Smooth muscle cell (in vitro differentiated cells): ENCODE data around the gene ZNF609. TPM values are rescaled to one million over a fixed set of nuclear protein-coding genes. Genes with fewer than 3 reads are reported as not detected.
A peak's percentile ranks its signal among the peaks of the same experiment; 100 is the strongest.

ENCODE experiments used
- DNase-seq: peaks from one replicate; lab custom pipeline; 2025; ENCODE audit not compliant: unreplicated experiment; lab: John Stamatoyannopoulos, UW
- H2AFZ ChIP-seq: fragments of 200-600 bp; sonication (generic); 2 replicates; pipeline ENCODE4 v1.6.0; 2016; ENCODE audit warnings: antibody characterized with exemption, low read depth, mild to moderate bottlenecking
- H3F3A ChIP-seq: fragments of 200-600 bp; sonication (generic); 2 replicates; pipeline ENCODE4 v1.6.0; 2017; ENCODE audit warnings: antibody characterized with exemption, low read depth
- H3K27ac ChIP-seq: fragments of 200-600 bp; sonication (generic); 2 replicates; pipeline ENCODE4 v1.5.1; 2016; ENCODE audit warnings: low read depth, mild to moderate bottlenecking
- H3K27me3 ChIP-seq: fragments of 200-600 bp; sonication (generic); 2 replicates; pipeline ENCODE4 v1.6.1; 2016; ENCODE audit warnings: low read depth, mild to moderate bottlenecking
- H3K36me3 ChIP-seq: fragments of 200-600 bp; sonication (generic); 2 replicates; pipeline ENCODE4 v1.5.1; 2016; ENCODE audit warnings: low read depth
- H3K4me1 ChIP-seq: fragments of 200-600 bp; sonication (generic); 2 replicates; pipeline ENCODE4 v1.5.1; 2016; ENCODE audit warnings: low read depth
- H3K4me2 ChIP-seq: fragments of 200-600 bp; sonication (generic); 2 replicates; pipeline ENCODE4 v1.6.0; 2016; ENCODE audit warnings: mild to moderate bottlenecking
- H3K4me3 ChIP-seq: fragments of 200-600 bp; sonication (generic); 2 replicates; pipeline ENCODE4 v1.5.1; 2016; ENCODE audit warnings: mild to moderate bottlenecking
- H3K79me2 ChIP-seq: fragments of 200-600 bp; sonication (generic); 2 replicates; pipeline ENCODE4 v1.6.0; 2016; ENCODE audit warnings: low read depth, mild to moderate bottlenecking
- H3K9ac ChIP-seq: fragments of 200-600 bp; sonication (generic); 2 replicates; pipeline ENCODE4 v1.6.0; 2016; ENCODE audit warnings: low read depth
- H3K9me3 ChIP-seq: fragments of 200-600 bp; sonication (generic); replicated peaks from 2 replicates; pipeline ENCODE4 v1.5.1; 2016; ENCODE audit warnings: low read depth
- H4K20me1 ChIP-seq: fragments of 200-600 bp; sonication (generic); 2 replicates; pipeline ENCODE4 v1.6.0; 2016; ENCODE audit warnings: low read depth
- WGBS: methylation state at CpG from one replicate; pipeline ENCODE4 v1.1.7; 2016; ENCODE audit warnings: low lambda C conversion rate; 5-methylcytosine and 5-hydroxymethylcytosine counted together
- polyA plus RNA-seq: library from polyadenylated mRNA; unstranded; fragments of >200 nt; fragmentation: Nextera tagmentation; extraction: Ambion mirVana; gene quantifications from 2 replicates; pipeline ENCODE4 v1.2.1, GENCODE V29; 2016
- total RNA-seq: library from RNA; depleted of rRNA; stranded (reverse); fragments of >200 nt; gene quantifications from 2 replicates; pipeline ENCODE4 v1.2.3, GENCODE V29; 2014
- TF ChIP-seq, protein P1 (sequence below): fragments of 200-600 bp; sonication (generic); IDR thresholded peaks from 2 replicates; pipeline ENCODE4 v1.5.1; 2017; ENCODE audit warnings: borderline replicate concordance, mild to moderate bottlenecking, antibody characterized with exemption; ENCODE audit not compliant: insufficient read depth, poor library complexity, severe bottlenecking

The ZNF609 gene
- total and polyA plus RNA-seq, 2 experiments from 2014 or later = 9.9 to 15.6 TPM

DNA sequence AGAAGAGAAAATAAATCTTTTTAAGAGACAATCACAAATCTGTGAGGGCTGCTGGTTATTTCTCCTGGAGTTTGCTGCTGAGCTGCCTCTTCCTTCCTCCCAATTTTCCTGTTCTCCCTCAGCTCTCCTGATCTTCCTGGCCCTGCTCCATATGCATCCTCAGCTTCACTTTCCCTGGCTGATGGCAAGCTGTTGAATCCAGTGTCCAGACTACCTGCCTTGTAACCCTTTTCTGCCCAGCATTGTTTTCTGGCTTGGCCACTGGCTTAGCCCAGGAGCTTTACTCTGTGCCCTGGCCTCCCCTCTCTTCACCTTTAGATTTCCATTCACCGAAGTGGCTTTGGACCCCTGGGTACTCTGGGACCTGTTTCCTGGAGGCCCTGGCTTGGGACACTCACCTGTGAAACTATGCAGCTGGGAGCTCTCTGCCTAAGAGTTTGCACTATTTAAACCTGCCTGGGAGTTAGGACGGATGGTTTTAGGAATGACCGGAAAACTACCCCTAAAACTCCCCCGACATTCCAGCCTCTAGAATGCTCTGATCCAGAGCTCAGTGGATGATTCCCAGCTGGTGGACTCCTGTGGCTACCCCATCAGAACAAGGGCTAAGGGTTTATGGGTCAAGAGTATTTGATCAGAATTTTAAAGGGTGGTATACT, 225.0 kb downstream of the ZNF609 start:
- no peak overlapping the region for H3K4me3 ChIP-seq
- WGBS = 86% methylated on average over 4 of the region's 4 CpGs
- H3K4me2 ChIP-seq = no peak overlapping the region
- peaks cover 31% of the 10 kb centered on the region for H4K20me1 ChIP-seq
- H3K4me1 ChIP-seq = no peaks in the 10 kb centered on the region
- H2AFZ ChIP-seq = no peak overlapping the region
- no peak overlapping the region for H3K27ac ChIP-seq
- H3K36me3 ChIP-seq = peaks cover 6% of the 10 kb centered on the region
- no peak overlapping the region for H3K9ac ChIP-seq
- H3F3A ChIP-seq = peaks cover 25% of the 10 kb centered on the region
- no peaks in the 10 kb centered on the region for H3K79me2 ChIP-seq
- TF ChIP-seq, protein P1, sequence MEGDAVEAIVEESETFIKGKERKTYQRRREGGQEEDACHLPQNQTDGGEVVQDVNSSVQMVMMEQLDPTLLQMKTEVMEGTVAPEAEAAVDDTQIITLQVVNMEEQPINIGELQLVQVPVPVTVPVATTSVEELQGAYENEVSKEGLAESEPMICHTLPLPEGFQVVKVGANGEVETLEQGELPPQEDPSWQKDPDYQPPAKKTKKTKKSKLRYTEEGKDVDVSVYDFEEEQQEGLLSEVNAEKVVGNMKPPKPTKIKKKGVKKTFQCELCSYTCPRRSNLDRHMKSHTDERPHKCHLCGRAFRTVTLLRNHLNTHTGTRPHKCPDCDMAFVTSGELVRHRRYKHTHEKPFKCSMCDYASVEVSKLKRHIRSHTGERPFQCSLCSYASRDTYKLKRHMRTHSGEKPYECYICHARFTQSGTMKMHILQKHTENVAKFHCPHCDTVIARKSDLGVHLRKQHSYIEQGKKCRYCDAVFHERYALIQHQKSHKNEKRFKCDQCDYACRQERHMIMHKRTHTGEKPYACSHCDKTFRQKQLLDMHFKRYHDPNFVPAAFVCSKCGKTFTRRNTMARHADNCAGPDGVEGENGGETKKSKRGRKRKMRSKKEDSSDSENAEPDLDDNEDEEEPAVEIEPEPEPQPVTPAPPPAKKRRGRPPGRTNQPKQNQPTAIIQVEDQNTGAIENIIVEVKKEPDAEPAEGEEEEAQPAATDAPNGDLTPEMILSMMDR = no peak
- DNase-seq = no peak
- no peaks in the 10 kb centered on the region for H3K9me3 ChIP-seq
- no peaks in the 10 kb centered on the region for H3K27me3 ChIP-seq

DNA sequence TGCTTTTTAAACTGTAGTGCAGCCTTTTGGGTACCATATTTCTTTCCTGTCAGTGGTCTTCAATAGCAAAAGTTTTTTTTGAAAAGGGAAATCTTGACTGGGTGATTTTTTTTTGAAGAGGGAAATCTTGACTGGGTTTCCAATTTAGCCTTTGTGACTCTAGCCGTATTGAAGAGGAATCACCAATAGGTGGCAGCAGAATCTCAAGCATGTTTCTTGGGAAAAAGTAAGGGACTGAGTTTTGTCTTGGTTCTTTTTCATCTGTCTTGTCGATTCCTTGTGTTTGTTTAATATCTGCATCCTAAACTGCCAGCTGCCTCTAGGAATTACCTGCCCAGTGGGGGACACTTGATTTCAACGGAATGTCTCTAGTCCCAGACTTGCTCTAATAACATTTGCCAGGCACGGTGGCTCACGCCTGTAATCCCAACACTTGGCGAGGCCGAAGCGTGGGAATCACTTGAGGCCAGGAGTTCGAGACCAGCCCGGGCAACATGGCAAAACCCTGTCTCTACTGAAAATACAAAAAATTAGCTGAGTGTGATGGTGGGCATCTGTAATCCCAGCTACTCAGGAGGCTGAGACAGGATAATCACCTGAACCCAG, 225.9 kb downstream of the ZNF609 start:
- Histone ChIP-seq H4K20me1 (peaks cover 38% of the 10 kb centered on the region), H3F3A (peaks cover 25% of the 10 kb centered on the region), H3K27me3 (no peaks in the 10 kb centered on the region), H3K9me3 (no peaks in the 10 kb centered on the region), H3K4me2 (no peak overlapping the region), H3K27ac (no peak overlapping the region), H3K4me1 (no peaks in the 10 kb centered on the region), H3K36me3 (peaks cover 4% of the 10 kb centered on the region), H3K4me3 (no peak overlapping the region), H3K79me2 (peaks cover 2% of the 10 kb centered on the region), H2AFZ (no peak overlapping the region), H3K9ac (no peak overlapping the region)
- WGBS = 69% methylated on average over 10 of the region's 10 CpGs
- TF ChIP-seq, protein P1 = peak; percentile 60
- no peak for DNase-seq

DNA sequence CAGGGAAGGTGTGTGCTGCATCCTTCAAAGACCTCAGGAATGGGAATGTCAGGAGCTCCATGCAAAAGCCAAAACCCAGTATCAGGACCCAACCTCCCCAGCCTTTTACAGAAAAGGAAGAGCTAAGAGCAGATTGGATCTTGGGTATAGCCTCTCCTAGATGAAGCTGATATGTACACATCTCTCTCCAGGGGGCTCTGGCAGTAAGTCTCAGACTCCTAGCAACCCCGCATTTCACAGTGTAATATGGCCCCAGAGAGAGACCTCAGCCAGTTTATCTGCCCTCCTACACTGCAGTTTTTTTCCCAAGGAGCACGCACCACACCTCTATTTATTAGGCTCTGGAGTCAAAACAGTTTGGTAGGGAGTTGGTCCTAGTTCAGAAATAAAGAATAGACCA, 226.8 kb downstream of the ZNF609 start:
- Histone ChIP-seq H3K36me3 (peaks cover 4% of the 10 kb centered on the region), H3K4me2 (no peak overlapping the region), H3K79me2 (peaks cover 12% of the 10 kb centered on the region), H3F3A (peaks cover 25% of the 10 kb centered on the region), H3K9me3 (no peaks in the 10 kb centered on the region), H3K27ac (peak overlapping the region; percentile 19), H2AFZ (no peak overlapping the region), H3K4me3 (no peak overlapping the region), H3K27me3 (no peaks in the 10 kb centered on the region), H3K9ac (no peak overlapping the region), H3K4me1 (no peaks in the 10 kb centered on the region), H4K20me1 (peaks cover 48% of the 10 kb centered on the region)
- TF ChIP-seq, protein P1 = no peak
- DNase-seq = no peak
- WGBS = 88% methylated on average over 2 of the region's 2 CpGs
